ENCODE data around the gene DMXL1.

Gene DMXL1

DNA sequence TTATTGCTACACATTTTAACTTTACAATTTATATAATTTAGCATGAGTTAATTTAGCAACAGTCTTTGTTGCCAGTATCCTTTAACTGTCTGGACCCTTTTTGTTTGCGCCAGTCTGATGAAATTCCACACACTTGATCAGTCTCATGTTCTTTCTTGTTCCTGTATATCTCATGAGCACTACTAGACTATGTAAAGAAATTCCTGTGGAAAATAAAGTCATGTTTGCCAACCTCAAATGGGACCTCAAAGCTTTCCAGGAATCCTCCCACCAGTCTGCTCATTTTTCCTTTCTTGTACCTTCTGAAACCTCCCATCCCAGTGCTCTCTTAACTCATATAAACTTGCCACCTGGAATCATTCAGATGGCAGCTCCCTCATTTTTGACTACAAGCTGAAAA, 8.0 kb downstream of the DMXL1 start:
- no peaks in the 10 kb centered on the region for H3K36me3 ChIP-seq (ENCODE audit: control insufficient read depth in 2 of 2, insufficient read depth in 2 of 2, low read length in 2 of 2)
- H3K27me3 ChIP-seq (ENCODE audit: control insufficient read depth in 2 of 2, insufficient read depth in 2 of 2, low read length in 2 of 2) = no peaks in the 10 kb centered on the region
- H3K9me3 ChIP-seq (ENCODE audit: control insufficient read depth in 2 of 2, low read length in 2 of 2) = no peaks in the 10 kb centered on the region
- H3K27ac ChIP-seq (ENCODE audit: low read depth in 2 of 2, low read length in 2 of 2) = no peak overlapping the region
- no peak overlapping the region for H3K4me3 ChIP-seq (ENCODE audit: low read length in 2 of 2)
- H3K9ac ChIP-seq (ENCODE audit: low read depth in 1 of 2, low read length in 2 of 2) = no peak overlapping the region
- peaks cover 3 to 5% of the 10 kb centered on the region in 2 donors for H3K4me1 ChIP-seq (ENCODE audit: control insufficient read depth in 2 of 2, insufficient read depth in 2 of 2, low read length in 2 of 2)

DNA sequence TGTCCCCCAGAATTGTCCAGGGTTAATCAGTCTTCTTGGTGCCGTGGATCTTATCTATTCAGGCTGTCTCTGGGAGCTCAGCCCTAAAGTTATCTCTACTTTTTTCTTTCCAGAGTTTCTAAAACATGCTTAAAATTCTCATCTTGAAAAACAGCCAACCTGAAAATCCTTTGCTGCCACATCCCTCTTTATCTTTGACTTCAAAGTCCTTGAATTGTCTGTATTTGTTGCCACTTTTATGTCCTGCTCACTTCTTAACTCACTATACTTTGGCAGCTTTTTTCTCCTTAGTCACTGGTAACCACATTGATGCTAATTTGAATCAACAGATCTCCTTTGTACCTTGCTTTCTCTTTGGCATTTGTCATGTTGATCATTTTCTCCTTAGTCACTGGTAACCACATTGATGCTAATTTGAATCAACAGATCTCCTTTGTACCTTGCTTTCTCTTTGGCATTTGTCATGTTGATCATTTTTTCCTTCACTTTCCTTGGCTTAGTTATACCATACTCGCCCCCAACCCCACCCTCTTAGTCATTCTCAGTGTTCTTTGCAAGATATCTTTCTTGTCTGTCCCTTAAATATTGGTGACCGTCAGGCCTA, 8.5 kb downstream of the DMXL1 start:
- Histone ChIP-seq H3K9ac (ENCODE audit: low read depth in 1 of 2, low read length in 2 of 2) (no peak overlapping the region), H3K27ac (ENCODE audit: low read depth in 2 of 2, low read length in 2 of 2) (no peak overlapping the region), H3K27me3 (ENCODE audit: control insufficient read depth in 2 of 2, insufficient read depth in 2 of 2, low read length in 2 of 2) (no peaks in the 10 kb centered on the region), H3K4me1 (ENCODE audit: control insufficient read depth in 2 of 2, insufficient read depth in 2 of 2, low read length in 2 of 2) (peaks cover 3 to 5% of the 10 kb centered on the region in 2 donors), H3K4me3 (ENCODE audit: low read length in 2 of 2) (no peak overlapping the region), H3K36me3 (ENCODE audit: control insufficient read depth in 2 of 2, insufficient read depth in 2 of 2, low read length in 2 of 2) (no peaks in the 10 kb centered on the region), H3K9me3 (ENCODE audit: control insufficient read depth in 2 of 2, low read length in 2 of 2) (no peaks in the 10 kb centered on the region)

DNA sequence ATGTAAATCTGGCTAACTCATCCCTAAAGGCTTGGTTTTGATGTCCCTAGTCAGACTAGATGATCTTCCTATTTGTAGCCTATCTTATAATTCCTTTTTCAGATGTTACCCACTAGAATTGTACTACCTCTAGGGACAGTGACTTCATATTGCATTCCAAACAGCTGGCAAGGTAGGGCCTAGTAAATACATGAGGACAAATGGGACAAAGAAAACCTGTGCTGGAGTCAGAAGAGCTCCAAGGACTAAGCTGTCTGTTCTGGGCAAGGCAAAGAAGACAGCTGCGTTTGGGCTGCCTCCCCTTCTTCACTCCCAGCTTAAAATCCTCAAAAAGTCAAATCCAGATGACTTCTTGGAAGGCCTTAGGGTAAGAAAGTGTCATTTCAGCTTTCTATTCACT, 10.0 kb downstream of the DMXL1 start:
- H3K4me3 ChIP-seq (ENCODE audit: low read length in 2 of 2) = no peak overlapping the region
- no peak overlapping the region for H3K27ac ChIP-seq (ENCODE audit: low read depth in 2 of 2, low read length in 2 of 2)
- H3K9me3 ChIP-seq (ENCODE audit: control insufficient read depth in 2 of 2, low read length in 2 of 2) = no peaks in the 10 kb centered on the region
- no peaks in the 10 kb centered on the region for H3K27me3 ChIP-seq (ENCODE audit: control insufficient read depth in 2 of 2, insufficient read depth in 2 of 2, low read length in 2 of 2)
- H3K36me3 ChIP-seq (ENCODE audit: control insufficient read depth in 2 of 2, insufficient read depth in 2 of 2, low read length in 2 of 2) = no peaks in the 10 kb centered on the region
- peaks cover 3 to 5% of the 10 kb centered on the region in 2 donors for H3K4me1 ChIP-seq (ENCODE audit: control insufficient read depth in 2 of 2, insufficient read depth in 2 of 2, low read length in 2 of 2)
- H3K9ac ChIP-seq (ENCODE audit: low read depth in 1 of 2, low read length in 2 of 2) = no peak overlapping the region

GRCh38 chr5:119082691-119083090, 11.8 kb downstream of the DMXL1 start:
- Histone ChIP-seq H3K9me3 (ENCODE audit: control insufficient read depth in 2 of 2, low read length in 2 of 2) (no peaks in the 10 kb centered on the region), H3K4me1 (ENCODE audit: control insufficient read depth in 2 of 2, insufficient read depth in 2 of 2, low read length in 2 of 2) (peaks cover 0 to 5% of the 10 kb centered on the region in 2 donors), H3K9ac (ENCODE audit: low read depth in 1 of 2, low read length in 2 of 2) (no peak overlapping the region), H3K27ac (ENCODE audit: low read depth in 2 of 2, low read length in 2 of 2) (no peak overlapping the region), H3K4me3 (ENCODE audit: low read length in 2 of 2) (no peak overlapping the region), H3K27me3 (ENCODE audit: control insufficient read depth in 2 of 2, insufficient read depth in 2 of 2, low read length in 2 of 2) (no peaks in the 10 kb centered on the region), H3K36me3 (ENCODE audit: control insufficient read depth in 2 of 2, insufficient read depth in 2 of 2, low read length in 2 of 2) (no peaks in the 10 kb centered on the region)

DNA sequence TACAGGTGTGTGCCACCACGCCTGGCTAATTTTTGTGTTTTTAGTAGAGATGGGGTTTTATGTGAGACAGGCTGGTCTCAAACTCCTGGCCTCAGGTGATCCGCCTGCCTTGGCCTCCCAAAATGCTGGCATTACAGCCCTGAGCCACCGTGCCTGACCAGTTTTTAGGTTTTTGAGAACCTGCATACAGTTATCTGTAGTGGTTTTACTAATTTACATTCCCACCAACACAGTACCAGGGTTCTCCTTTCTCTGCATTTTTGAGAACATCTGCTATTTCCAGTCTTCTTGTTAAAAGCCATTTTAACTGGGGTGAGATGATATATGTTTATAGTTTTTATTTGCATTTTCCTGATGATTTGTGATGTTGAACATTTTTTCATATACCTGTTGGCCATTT, 12.8 kb downstream of the DMXL1 start:
- H3K4me1 ChIP-seq (ENCODE audit: control insufficient read depth in 2 of 2, insufficient read depth in 2 of 2, low read length in 2 of 2) = peaks cover 2% of the 10 kb centered on the region in 2 donors
- H3K27me3 ChIP-seq (ENCODE audit: control insufficient read depth in 2 of 2, insufficient read depth in 2 of 2, low read length in 2 of 2) = no peaks in the 10 kb centered on the region
- no peaks in the 10 kb centered on the region for H3K36me3 ChIP-seq (ENCODE audit: control insufficient read depth in 2 of 2, insufficient read depth in 2 of 2, low read length in 2 of 2)
- H3K9ac ChIP-seq (ENCODE audit: low read depth in 1 of 2, low read length in 2 of 2) = no peak overlapping the region
- no peaks in the 10 kb centered on the region for H3K9me3 ChIP-seq (ENCODE audit: control insufficient read depth in 2 of 2, low read length in 2 of 2)
- H3K27ac ChIP-seq (ENCODE audit: low read depth in 2 of 2, low read length in 2 of 2) = no peak overlapping the region
- no peak overlapping the region for H3K4me3 ChIP-seq (ENCODE audit: low read length in 2 of 2)

GRCh38 chr5:119088438-119088837, 17.6 kb downstream of the DMXL1 start:
- no peak overlapping the region for H3K4me3 ChIP-seq (ENCODE audit: low read length in 2 of 2)
- H3K36me3 ChIP-seq (ENCODE audit: control insufficient read depth in 2 of 2, insufficient read depth in 2 of 2, low read length in 2 of 2) = no peaks in the 10 kb centered on the region
- H3K9ac ChIP-seq (ENCODE audit: low read depth in 1 of 2, low read length in 2 of 2) = no peak overlapping the region
- H3K27me3 ChIP-seq (ENCODE audit: control insufficient read depth in 2 of 2, insufficient read depth in 2 of 2, low read length in 2 of 2) = no peaks in the 10 kb centered on the region
- no peaks in the 10 kb centered on the region for H3K9me3 ChIP-seq (ENCODE audit: control insufficient read depth in 2 of 2, low read length in 2 of 2)
- peaks cover 0 to 2% of the 10 kb centered on the region in 2 donors for H3K4me1 ChIP-seq (ENCODE audit: control insufficient read depth in 2 of 2, insufficient read depth in 2 of 2, low read length in 2 of 2)
- H3K27ac ChIP-seq (ENCODE audit: low read depth in 2 of 2, low read length in 2 of 2) = no peak overlapping the region

DNA sequence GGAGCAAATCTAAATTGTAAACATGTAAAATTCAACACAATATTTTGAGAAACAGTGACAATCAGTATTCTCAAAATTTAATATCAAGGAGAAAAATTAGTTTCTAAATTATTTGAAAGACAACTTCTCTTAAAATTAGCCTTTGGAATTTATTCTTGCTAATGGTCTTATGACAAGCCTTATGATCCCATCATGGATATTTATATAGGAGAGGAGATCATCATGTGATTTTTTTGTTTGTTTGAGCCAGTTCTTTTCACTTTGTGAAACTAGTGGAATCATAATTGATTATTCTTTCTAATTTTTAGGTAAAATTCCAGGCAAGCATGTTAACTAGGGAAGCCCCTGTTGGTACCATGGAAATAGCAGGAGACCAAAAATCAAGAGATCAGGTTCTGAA, 24.7 kb downstream of the DMXL1 start:
- Histone ChIP-seq H3K9me3 (ENCODE audit: control insufficient read depth in 2 of 2, low read length in 2 of 2) (no peaks in the 10 kb centered on the region), H3K27me3 (ENCODE audit: control insufficient read depth in 2 of 2, insufficient read depth in 2 of 2, low read length in 2 of 2) (no peaks in the 10 kb centered on the region), H3K4me1 (ENCODE audit: control insufficient read depth in 2 of 2, insufficient read depth in 2 of 2, low read length in 2 of 2) (no peaks in the 10 kb centered on the region), H3K4me3 (ENCODE audit: low read length in 2 of 2) (no peak overlapping the region), H3K27ac (ENCODE audit: low read depth in 2 of 2, low read length in 2 of 2) (no peak overlapping the region), H3K9ac (ENCODE audit: low read depth in 1 of 2, low read length in 2 of 2) (no peak overlapping the region), H3K36me3 (ENCODE audit: control insufficient read depth in 2 of 2, insufficient read depth in 2 of 2, low read length in 2 of 2) (peaks cover 0 to 7% of the 10 kb centered on the region in 2 donors)

- no peak overlapping the region for H3K9ac ChIP-seq (ENCODE audit: low read depth in 1 of 2, low read length in 2 of 2)
- H3K4me1 ChIP-seq (ENCODE audit: control insufficient read depth in 2 of 2, insufficient read depth in 2 of 2, low read length in 2 of 2) = no peaks in the 10 kb centered on the region
- H3K27me3 ChIP-seq (ENCODE audit: control insufficient read depth in 2 of 2, insufficient read depth in 2 of 2, low read length in 2 of 2) = no peaks in the 10 kb centered on the region
Measured at GRCh38 chr5:119105971-119106370, 35.1 kb downstream of the DMXL1 start.

GRCh38 chr5:119112151-119112550, 41.3 kb downstream of the DMXL1 start:
- H3K27ac ChIP-seq (ENCODE audit: low read depth in 2 of 2, low read length in 2 of 2) = no peak overlapping the region
- no peaks in the 10 kb centered on the region for H3K27me3 ChIP-seq (ENCODE audit: control insufficient read depth in 2 of 2, insufficient read depth in 2 of 2, low read length in 2 of 2)
- peaks cover 15 to 21% of the 10 kb centered on the region in 2 donors for H3K36me3 ChIP-seq (ENCODE audit: control insufficient read depth in 2 of 2, insufficient read depth in 2 of 2, low read length in 2 of 2)
- H3K4me1 ChIP-seq (ENCODE audit: control insufficient read depth in 2 of 2, insufficient read depth in 2 of 2, low read length in 2 of 2) = no peaks in the 10 kb centered on the region
- H3K9ac ChIP-seq (ENCODE audit: low read depth in 1 of 2, low read length in 2 of 2) = no peak overlapping the region
- H3K4me3 ChIP-seq (ENCODE audit: low read length in 2 of 2) = no peak overlapping the region
- no peaks in the 10 kb centered on the region for H3K9me3 ChIP-seq (ENCODE audit: control insufficient read depth in 2 of 2, low read length in 2 of 2)

More at GRCh38 chr5:119105971-119106370, 35.1 kb downstream of the DMXL1 start:
- Histone ChIP-seq H3K4me3 (ENCODE audit: low read length in 2 of 2) (no peak overlapping the region), H3K27ac (ENCODE audit: low read depth in 2 of 2, low read length in 2 of 2) (no peak overlapping the region), H3K9me3 (ENCODE audit: control insufficient read depth in 2 of 2, low read length in 2 of 2) (no peaks in the 10 kb centered on the region), H3K36me3 (ENCODE audit: control insufficient read depth in 2 of 2, insufficient read depth in 2 of 2, low read length in 2 of 2) (peaks cover 7 to 9% of the 10 kb centered on the region in 2 donors)

- Histone ChIP-seq H3K9me3 (ENCODE audit: control insufficient read depth in 2 of 2, low read length in 2 of 2) (no peaks in the 10 kb centered on the region), H3K4me1 (ENCODE audit: control insufficient read depth in 2 of 2, insufficient read depth in 2 of 2, low read length in 2 of 2) (no peaks in the 10 kb centered on the region), H3K4me3 (ENCODE audit: low read length in 2 of 2) (no peak overlapping the region), H3K36me3 (ENCODE audit: control insufficient read depth in 2 of 2, insufficient read depth in 2 of 2, low read length in 2 of 2) (peaks cover 28 to 31% of the 10 kb centered on the region in 2 donors), H3K9ac (ENCODE audit: low read depth in 1 of 2, low read length in 2 of 2) (no peak overlapping the region), H3K27me3 (ENCODE audit: control insufficient read depth in 2 of 2, insufficient read depth in 2 of 2, low read length in 2 of 2) (no peaks in the 10 kb centered on the region), H3K27ac (ENCODE audit: low read depth in 2 of 2, low read length in 2 of 2) (no peak overlapping the region)
Measured at GRCh38 chr5:119117237-119117636, 46.4 kb downstream of the DMXL1 start.

DNA sequence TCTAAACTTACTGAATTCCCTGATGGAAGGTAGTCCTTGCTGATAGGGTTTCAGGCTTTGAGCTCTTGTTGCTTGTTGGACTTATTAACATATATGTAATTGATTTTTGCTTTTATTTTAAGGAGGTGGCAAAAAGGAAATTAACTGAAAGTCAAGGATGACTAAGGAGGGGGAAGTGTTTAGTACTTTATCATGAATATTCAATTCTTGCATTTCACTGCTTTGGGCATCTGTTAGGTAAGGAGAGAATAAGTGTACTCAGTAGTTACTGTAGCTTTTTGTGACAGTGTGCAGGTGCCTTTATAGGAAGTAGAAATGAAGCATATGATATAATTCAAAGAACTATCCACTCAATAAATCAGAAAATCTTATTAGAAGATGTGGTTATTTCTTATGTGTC, 47.1 kb downstream of the DMXL1 start:
- Histone ChIP-seq H3K9ac (ENCODE audit: low read depth in 1 of 2, low read length in 2 of 2) (no peak overlapping the region), H3K27ac (ENCODE audit: low read depth in 2 of 2, low read length in 2 of 2) (no peak overlapping the region), H3K27me3 (ENCODE audit: control insufficient read depth in 2 of 2, insufficient read depth in 2 of 2, low read length in 2 of 2) (no peaks in the 10 kb centered on the region), H3K36me3 (ENCODE audit: control insufficient read depth in 2 of 2, insufficient read depth in 2 of 2, low read length in 2 of 2) (peaks cover 28 to 31% of the 10 kb centered on the region in 2 donors), H3K4me1 (ENCODE audit: control insufficient read depth in 2 of 2, insufficient read depth in 2 of 2, low read length in 2 of 2) (no peaks in the 10 kb centered on the region), H3K4me3 (ENCODE audit: low read length in 2 of 2) (no peak overlapping the region), H3K9me3 (ENCODE audit: control insufficient read depth in 2 of 2, low read length in 2 of 2) (no peaks in the 10 kb centered on the region)

Data from mucosa of rectum (tissue), 2 donors.